ENCODE measurements around the gene RTEL1. TPM values are rescaled to one million over a fixed set of nuclear protein-coding genes. Genes with fewer than 3 reads are reported as not detected.
A peak's percentile ranks its signal among the peaks of the same experiment; 100 is the strongest.

Gene RTEL1
- total and polyA plus RNA-seq, 9 of the 15 experiments (the other 6 are each of a cell fraction or from before 2014, with no cell fraction given), result 0.36 to 61.0 (median 17.9) TPM

DNA sequence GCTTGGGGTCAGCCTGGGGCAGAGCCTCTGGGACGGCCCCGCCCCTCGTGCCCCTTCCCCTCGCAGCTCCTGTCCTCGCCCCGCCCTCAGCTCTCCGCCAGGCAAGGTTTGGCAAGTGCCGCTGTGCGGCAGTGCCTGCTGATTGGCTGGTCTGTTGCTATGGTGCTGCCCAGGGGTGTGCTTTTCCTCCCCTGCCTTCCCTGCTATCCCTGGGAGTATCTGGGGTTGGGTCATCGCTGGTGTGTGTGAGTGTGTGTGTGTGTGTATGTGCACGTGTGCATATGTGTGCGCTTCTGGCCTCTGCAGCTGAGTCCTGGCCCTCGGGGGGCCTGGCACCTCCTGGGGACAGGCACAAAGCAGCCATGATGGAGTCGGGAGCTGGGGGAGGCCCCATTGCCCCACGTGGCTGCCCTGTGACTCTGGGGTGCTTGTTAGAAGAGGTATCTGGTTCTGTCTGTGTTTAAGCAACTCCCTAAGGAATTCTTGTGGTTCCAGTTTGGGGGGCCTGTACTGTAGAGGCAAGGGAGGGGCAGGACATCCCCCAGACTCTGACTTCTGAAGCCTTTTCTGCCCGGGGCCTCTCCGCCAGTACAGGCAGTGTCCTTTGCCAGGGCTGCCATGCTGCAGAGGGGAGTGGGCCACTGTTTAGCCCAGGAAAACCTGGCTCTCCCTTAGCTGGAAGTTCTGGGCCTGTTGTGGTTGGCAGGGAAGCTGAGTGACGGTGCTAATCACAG lies 6.9 kb downstream of the RTEL1 start:
- Histone ChIP-seq H3K9me1 (ENCODE audit: control insufficient read depth, insufficient read depth, low read length) (peaks cover 3% of the 10 kb centered on the region), H3K79me2 (ENCODE audit: control insufficient read depth, insufficient read depth, low read length) (peaks cover 2% of the 10 kb centered on the region; the same call in 2 of the 3 replicates), H3K4me2 (ENCODE audit: insufficient read depth, low read length) (no peak overlapping the region), H3K4me3 (no peak overlapping the region), H3K4me1 (replicated peaks in 1 of 2; ENCODE audit: control insufficient read depth in 2 of 2, insufficient read depth in 2 of 2, low read length in 2 of 2) (peaks cover 0 to 24% of the 10 kb centered on the region in 2 experiments; a peak in 1 of 5 replicates), H4K20me1 (replicated peaks; ENCODE audit: control insufficient read depth, insufficient read depth, low read length) (no peaks in the 10 kb centered on the region), H3K9ac (ENCODE audit: insufficient read depth in 1 of 2, low read depth in 2 of 2, low read length in 2 of 2) (no peak overlapping the region; a peak in 1 of 4 replicates), H2AFZ (ENCODE audit: low read depth, low read length) (no peak overlapping the region), H3K27ac (ENCODE audit: extremely low read depth, low read depth, low read length) (no peak overlapping the region), H3K27me3 (ENCODE audit: control insufficient read depth in 2 of 2, insufficient read depth in 2 of 2, low read length in 2 of 2) (no peaks in the 10 kb centered on the region), H3K36me3 (ENCODE audit: control insufficient read depth, insufficient read depth, low read length) (peaks cover 88% of the 10 kb centered on the region; the same call in 2 of the 3 replicates), H3K9me3 (replicated peaks; ENCODE audit: control insufficient read depth, insufficient read depth, low read depth, low read length) (no peaks in the 10 kb centered on the region)
- POLR2A ChIA-PET, result interaction anchor here (0.7 kb wide), 1 partner anchor 18 kb away, joined by 3 read pairs; no protein-coding TSS in a partner anchor
- 88% methylated on average over 11 of the region's 18 CpGs for WGBS (ENCODE audit: insufficient coverage, low coverage, missing lambda C conversion rate)
- TF ChIP-seq ZFX (CRISPR knock-in tag; IDR thresholded peaks at IDR 0.05), result no peak
- no peak for TF ChIP-seq SP1 (CRISPR knock-in tag; IDR thresholded peaks at IDR 0.05)
- TF ChIP-seq MCM3 (IDR thresholded peaks at IDR 0.05), result no peak
- no peak for TF ChIP-seq TEAD2 (tag; IDR thresholded peaks at IDR 0.05)
- TF ChIP-seq ZNF764 (CRISPR knock-in tag; IDR thresholded peaks at IDR 0.05; ENCODE audit: low read depth), result no peak
- peak in 1 of 3 experiments; percentile 94; a peak in 2 of 6 replicates for TF ChIP-seq ZBTB11 (CRISPR knock-in tag; IDR thresholded peaks at IDR 0.05)
- TF ChIP-seq NFYB (IDR thresholded peaks at IDR 0.05; ENCODE audit: extremely low read depth, insufficient read length), result peak; percentile 13
- TF ChIP-seq ELK3 (CRISPR knock-in tag; IDR thresholded peaks at IDR 0.05), result no peak
- ATAC-seq (no peak), FAIRE-seq (no peak), DNase-seq (ENCODE audit: extremely low read depth in 1 of 4, low spot score in 3 of 4) (peak in 1 of 4 experiments; percentile 43)
- in situ Hi-C loops (cut with MboI), result no loop called here
- BruUV-seq (replicated peaks), result no TSS peak
- intact Hi-C loops (cut with micrococcal nuclease), result no loop called here
- CTCF ChIA-PET (ENCODE audit: low intra/inter-chr PET ratio), result no interaction called here
